Mesothelial cell of epicardium (in vitro differentiated cells): ENCODE measurements around the gene TMEM119. TPM values are rescaled to one million over a fixed set of nuclear protein-coding genes. Genes with fewer than 3 reads are reported as not detected.

ENCODE experiments used
- DNase-seq, 2 experiments: peaks; one replicate each; pipeline ENCODE4 v3.0.0; 2021; ENCODE audit warnings: low spot score in 2 of 2; ENCODE audit not compliant: unreplicated experiment in 2 of 2
- H3K27ac Mint-ChIP-seq: 2 replicates; pipeline ENCODE4 v1.8.0; 2021; ENCODE audit warnings: mixed read lengths
- H3K27me3 Mint-ChIP-seq: 2 replicates; pipeline ENCODE4 v1.8.0; 2021; ENCODE audit warnings: low read depth, mixed read lengths
- H3K36me3 Mint-ChIP-seq: 2 replicates; pipeline ENCODE4 v1.8.0; 2021; ENCODE audit warnings: mixed read lengths
- H3K4me1 Mint-ChIP-seq: 2 replicates; pipeline ENCODE4 v1.8.0; 2021; ENCODE audit warnings: mixed read lengths
- H3K4me3 Mint-ChIP-seq: 2 replicates; pipeline ENCODE4 v1.8.0; 2021; ENCODE audit warnings: mild to moderate bottlenecking, moderate library complexity, mixed read lengths
- H3K9me3 Mint-ChIP-seq: 2 replicates; pipeline ENCODE4 v1.8.0; 2021; ENCODE audit warnings: mixed read lengths
- microRNA-seq: library from miRNA; unstranded; fragments of <30 nt; microRNA quantifications from one replicate; pipeline ENCODE4 v1.2.0, GENCODE V29; 2021; ENCODE audit warnings: inconsistent platforms, mixed read lengths
- total RNA-seq: library from RNA; stranded (reverse); gene quantifications from 3 replicates; pipeline ENCODE4 v1.2.1, GENCODE V29; 2021
- TF ChIP-seq, protein P1 (sequence below): fragments of 200-600 bp; sonication (generic); IDR thresholded peaks from one replicate; pipeline ENCODE4 v1.5.0; 2021; ENCODE audit warnings: antibody characterized with exemption; ENCODE audit not compliant: unreplicated experiment

The TMEM119 gene
- total RNA-seq, 1 donor from 2014 or later: 41.2 TPM

DNA sequence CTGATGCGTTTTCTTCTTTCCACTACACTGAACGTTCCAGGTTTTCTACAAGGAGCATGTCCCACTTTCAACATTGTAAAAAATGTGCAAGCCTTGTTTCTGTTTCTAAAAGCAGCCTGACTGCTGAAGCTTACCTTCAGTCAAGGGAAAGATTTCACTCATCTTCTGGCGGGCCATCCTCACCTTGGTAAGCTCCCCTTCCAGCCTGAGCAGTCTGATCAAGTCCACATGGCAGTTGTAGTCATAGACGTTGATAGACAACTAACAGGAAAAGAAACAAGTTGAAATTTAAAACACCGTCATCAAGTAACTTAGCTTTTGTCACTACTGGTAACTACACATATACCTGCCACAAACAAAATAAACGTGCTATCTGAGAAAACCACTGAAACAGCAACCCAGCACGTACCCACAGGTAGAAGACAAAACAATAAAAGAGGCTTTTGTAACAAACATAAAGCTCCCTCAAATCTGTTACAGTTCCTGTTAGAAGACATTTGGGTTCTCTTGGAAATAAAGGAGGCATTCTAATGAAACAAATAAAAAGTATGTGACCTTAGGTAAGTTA lies 48.8 kb downstream of the TMEM119 start:
- H3K4me1 Mint-ChIP-seq: peaks cover 7% of the 10 kb centered on the region

DNA sequence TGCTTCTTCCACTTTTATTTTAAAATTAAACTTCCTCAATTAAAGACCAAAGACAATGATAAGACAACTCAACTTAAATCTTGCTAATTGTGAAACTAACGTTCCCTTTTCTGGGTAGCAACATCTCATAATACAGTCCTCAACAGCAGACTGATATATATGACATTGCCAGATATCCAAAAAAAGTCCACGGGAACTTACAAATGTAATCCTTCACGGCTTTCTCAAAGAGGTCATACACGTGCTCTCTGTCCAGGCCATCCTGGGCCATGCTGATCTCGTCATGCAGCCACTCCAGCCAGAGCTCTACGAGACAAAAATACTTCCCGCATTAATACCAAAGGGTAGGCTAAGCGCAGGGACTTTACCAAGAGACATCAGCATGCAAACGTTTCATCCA lies 50.2 kb downstream of the TMEM119 start:
- TF ChIP-seq, protein P1, sequence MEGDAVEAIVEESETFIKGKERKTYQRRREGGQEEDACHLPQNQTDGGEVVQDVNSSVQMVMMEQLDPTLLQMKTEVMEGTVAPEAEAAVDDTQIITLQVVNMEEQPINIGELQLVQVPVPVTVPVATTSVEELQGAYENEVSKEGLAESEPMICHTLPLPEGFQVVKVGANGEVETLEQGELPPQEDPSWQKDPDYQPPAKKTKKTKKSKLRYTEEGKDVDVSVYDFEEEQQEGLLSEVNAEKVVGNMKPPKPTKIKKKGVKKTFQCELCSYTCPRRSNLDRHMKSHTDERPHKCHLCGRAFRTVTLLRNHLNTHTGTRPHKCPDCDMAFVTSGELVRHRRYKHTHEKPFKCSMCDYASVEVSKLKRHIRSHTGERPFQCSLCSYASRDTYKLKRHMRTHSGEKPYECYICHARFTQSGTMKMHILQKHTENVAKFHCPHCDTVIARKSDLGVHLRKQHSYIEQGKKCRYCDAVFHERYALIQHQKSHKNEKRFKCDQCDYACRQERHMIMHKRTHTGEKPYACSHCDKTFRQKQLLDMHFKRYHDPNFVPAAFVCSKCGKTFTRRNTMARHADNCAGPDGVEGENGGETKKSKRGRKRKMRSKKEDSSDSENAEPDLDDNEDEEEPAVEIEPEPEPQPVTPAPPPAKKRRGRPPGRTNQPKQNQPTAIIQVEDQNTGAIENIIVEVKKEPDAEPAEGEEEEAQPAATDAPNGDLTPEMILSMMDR: no peak
- DNase-seq: no peak
- Mint-ChIP-seq H3K27me3 (no peaks in the 10 kb centered on the region), H3K36me3 (peaks cover 25% of the 10 kb centered on the region), H3K4me1 (peaks cover 7% of the 10 kb centered on the region), H3K27ac (no peak overlapping the region), H3K9me3 (no peaks in the 10 kb centered on the region), H3K4me3 (no peak overlapping the region)

More for the DNA sequence above, 48.8 kb downstream of the TMEM119 start:
- H3K4me3 Mint-ChIP-seq: no peak overlapping the region
- H3K36me3 Mint-ChIP-seq: peaks cover 20% of the 10 kb centered on the region
- no peaks in the 10 kb centered on the region for H3K9me3 Mint-ChIP-seq
- H3K27ac Mint-ChIP-seq: no peak overlapping the region
- H3K27me3 Mint-ChIP-seq: no peaks in the 10 kb centered on the region
- TF ChIP-seq, protein P1: no peak
- no peak for DNase-seq

DNA sequence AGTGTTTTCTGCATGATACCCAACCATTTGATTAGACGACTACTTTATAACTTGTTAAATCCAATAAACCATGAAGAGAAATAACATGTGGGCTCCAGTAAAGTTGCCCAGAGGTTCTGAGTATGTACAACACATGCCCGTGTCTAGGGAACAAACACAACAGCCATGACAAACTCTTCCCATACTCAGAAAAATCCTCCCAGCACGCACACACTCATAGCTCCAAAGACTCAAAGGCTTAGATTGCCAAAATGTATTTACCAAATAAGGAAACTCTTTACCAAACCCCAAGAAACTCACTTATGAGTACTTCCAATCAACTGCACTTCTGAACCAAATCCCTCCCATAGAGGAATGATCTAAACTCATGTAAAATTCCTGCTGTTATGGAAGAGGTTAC lies 54.2 kb downstream of the TMEM119 start:
- no peak overlapping the region for H3K27ac Mint-ChIP-seq
- H3K27me3 Mint-ChIP-seq: no peaks in the 10 kb centered on the region
- TF ChIP-seq, protein P1: no peak
- peaks cover 3% of the 10 kb centered on the region for H3K4me1 Mint-ChIP-seq
- no peak overlapping the region for H3K4me3 Mint-ChIP-seq
- peaks cover 35% of the 10 kb centered on the region for H3K36me3 Mint-ChIP-seq
- DNase-seq: no peak
- no peaks in the 10 kb centered on the region for H3K9me3 Mint-ChIP-seq

DNA sequence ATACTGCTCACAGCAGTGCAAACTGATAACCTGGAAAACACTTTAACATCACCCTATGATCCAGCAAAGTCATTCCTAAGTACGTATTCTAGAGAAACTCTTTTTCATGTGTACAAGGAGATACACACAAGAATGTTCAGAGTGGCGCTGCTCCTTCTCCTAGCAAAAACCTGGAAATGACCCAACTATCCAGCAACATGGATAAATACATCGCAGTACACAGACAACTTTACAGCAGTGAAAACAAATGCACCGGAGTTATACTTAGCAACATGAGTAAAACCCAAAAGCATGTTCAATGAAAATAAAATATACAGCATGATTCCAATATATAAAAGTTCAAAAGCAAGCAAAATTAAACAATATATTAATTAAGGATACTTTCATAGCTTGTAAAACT lies 55.6 kb downstream of the TMEM119 start:
- Mint-ChIP-seq H3K4me1 (peaks cover 3% of the 10 kb centered on the region), H3K36me3 (peaks cover 39% of the 10 kb centered on the region), H3K4me3 (no peak overlapping the region), H3K27ac (no peak overlapping the region), H3K9me3 (no peaks in the 10 kb centered on the region), H3K27me3 (no peaks in the 10 kb centered on the region)
- no peak for DNase-seq
- TF ChIP-seq, protein P1: no peak

Small RNA genes within 50 kb of the gene (microRNA-seq; reads per million reads assigned to microRNA genes)
- not detected for gene MIR4496

Other genes starting within 250 kb of the TMEM119 start
- gene FICD, start 82.8 kb downstream of the TMEM119 start, total RNA-seq: 2.8 to 3.6 TPM (median 2.9 TPM) in 3 replicates
- gene SART3, start 36.9 kb downstream of the TMEM119 start, total RNA-seq: 77.7 to 82.5 TPM (median 77.7 TPM) in 3 replicates
- 64.9 to 66.0 TPM (median 65.8 TPM) in 3 replicates for gene ISCU, start 35.5 kb downstream of the TMEM119 start, total RNA-seq
- gene SELPLG, start 35.8 kb upstream of the TMEM119 start, total RNA-seq: 0.33 to 0.47 TPM in 2 of 3 replicates, not detected in the other
- 61.8 to 65.3 TPM (median 64.8 TPM) in 3 replicates for gene CORO1C, start 133.4 kb upstream of the TMEM119 start, total RNA-seq